ENCODE results near the gene SYT7. TPM values are rescaled to one million over a fixed set of nuclear protein-coding genes. Genes with fewer than 3 reads are reported as not detected.

Gene SYT7
- total and polyA plus RNA-seq, 2 of the 8 experiments (the other 6 are each of a cell fraction or from before 2014, with no cell fraction given): 9.6 to 10.5 TPM

- Histone ChIP-seq H4K5ac (ENCODE audit: insufficient read length, low read depth, low read length) (no peak overlapping the region), H3K56ac (replicated peaks; ENCODE audit: insufficient read length, low read depth, low read length) (no peak overlapping the region), H3K4me1 (replicated peaks in 1 of 4; ENCODE audit: control insufficient read depth in 3 of 4, insufficient read depth in 4 of 4, low read length in 3 of 4) (peaks cover 4 to 48% (median 38%) of the 10 kb centered on the region in 4 experiments), H3K27me3 (replicated peaks in 1 of 4; ENCODE audit: control insufficient read depth in 3 of 4, extremely low read depth in 1 of 4, insufficient read depth in 3 of 4, low read length in 3 of 4) (peaks cover 13 to 43% (median 40%) of the 10 kb centered on the region in 4 experiments), H3K79me1 (ENCODE audit: low read depth, low read length) (no peaks in the 10 kb centered on the region), H3K9me3 (ENCODE audit: insufficient read depth in 2 of 2, low read depth in 1 of 2, low read length in 1 of 2) (no peaks in the 10 kb centered on the region), H3K18ac (ENCODE audit: extremely low read depth, low read length) (no peak overlapping the region), H3K36me3 (ENCODE audit: control insufficient read depth in 2 of 4, insufficient read depth in 4 of 4, low read length in 3 of 4) (no peaks in the 10 kb centered on the region), H3K23ac (ENCODE audit: insufficient read length) (no peak overlapping the region), H4K8ac (ENCODE audit: extremely low read depth, insufficient read depth, low read length) (no peak overlapping the region), H2BK20ac (ENCODE audit: low read length) (no peak overlapping the region), H3K23me2 (ENCODE audit: low read depth, low read length) (peaks cover 10% of the 10 kb centered on the region; the same call in 1 of the 2 replicates), H3K9ac (replicated peaks in 1 of 4; ENCODE audit: extremely low read depth in 1 of 4, low read depth in 3 of 4, low read length in 3 of 4) (no peak overlapping the region), H3K27ac (ENCODE audit: low read depth, low read length) (no peak overlapping the region), H2AFZ (ENCODE audit: low read length) (no peak overlapping the region), H2BK12ac (ENCODE audit: low read depth, low read length) (0 out of 2 replicates have a peak overlapping the region, but pooled peaks have one; percentile 17), H3K4me3 (ENCODE audit: extremely low read depth in 1 of 4, insufficient read depth in 2 of 4, low read depth in 3 of 4, low read length in 4 of 4) (peak overlapping the region in 1 of 4 experiments; percentile 54; a peak in 1 of 8 replicates), H3K79me2 (ENCODE audit: control insufficient read depth in 1 of 2, insufficient read depth in 2 of 2, low read length in 2 of 2) (no peaks in the 10 kb centered on the region), H3K14ac (ENCODE audit: insufficient read length) (no peak overlapping the region), H2BK120ac (replicated peaks; ENCODE audit: low read depth, low read length) (no peak overlapping the region), H2BK15ac (ENCODE audit: low read length) (peak overlapping the region; percentile 72; the same call in 1 of the 2 replicates), H3K4me2 (ENCODE audit: insufficient read depth in 1 of 2, low read depth in 2 of 2, low read length in 2 of 2) (peak overlapping the region; percentile 83 to 97; a peak in 2 of 4 replicates), H3K4ac (replicated peaks; ENCODE audit: insufficient read length, low read depth, low read length) (no peak overlapping the region), H2BK5ac (ENCODE audit: low read depth, low read length) (no peak overlapping the region), H4K20me1 (replicated peaks in 1 of 2; ENCODE audit: control insufficient read depth in 1 of 2, insufficient read depth in 2 of 2, low read length in 2 of 2) (peaks cover 0 to 1% of the 10 kb centered on the region in 2 experiments), H4K91ac (replicated peaks; ENCODE audit: insufficient read length, low read length) (no peak overlapping the region), H2AK5ac (ENCODE audit: low read depth, low read length) (no peak overlapping the region)
- DNase-seq (ENCODE audit: low read depth in 1 of 2, low spot score in 2 of 2): no peak
- 86% methylated on average over 14 of the region's 16 CpGs; no CpG with 5 or more reads in 1 of the 2 experiments for WGBS, 2 experiments (ENCODE audit: extremely low coverage in 1 of 2, insufficient coverage in 1 of 2, insufficient read length in 1 of 2, insufficient replicate concordance in 2 of 2, low coverage in 1 of 2, low lambda C conversion rate in 2 of 2, missing lambda C conversion rate in 1 of 2)
- FAIRE-seq: no peak
- POLR2A ChIA-PET (ENCODE audit: partially characterized antibody): interaction anchor here (0.7 to 5.1 kb wide), 6 partner anchors 10 to 174 kb away, joined by 3 to 24 read pairs (median 6); partner anchors contain the start of genes CPSF7 and SDHAF2
- CTCF ChIA-PET (ENCODE audit: partially characterized antibody): interaction anchor here (0.6 to 40.4 kb wide), 10 partner anchors 13 to 234 kb away, joined by 3 to 2106 read pairs (median 3); a partner anchor contains a TSS
- TF ChIP-seq SAP30 (IDR thresholded peaks at IDR 0.05; ENCODE audit: insufficient read depth, insufficient replicate concordance, low read length) (no peak), GTF2F1 (IDR thresholded peaks at IDR 0.05; ENCODE audit: borderline replicate concordance, low read depth, low read length) (no peak), CEBPB (IDR thresholded peaks at IDR 0.05; ENCODE audit: low read depth, low read length) (no peak), MAX (IDR thresholded peaks at IDR 0.05) (no peak), HDAC2 (IDR thresholded peaks at IDR 0.05; ENCODE audit: borderline replicate concordance in 1 of 2, low read depth in 2 of 2, low read length in 2 of 2) (no peak), JUN (IDR thresholded peaks at IDR 0.05; ENCODE audit: low read depth, low read length) (no peak), TAF1 (IDR thresholded peaks at IDR 0.05; ENCODE audit: low read depth, low read length) (no peak), ATF2 (IDR thresholded peaks at IDR 0.05; ENCODE audit: low read length) (no peak), CBX5 (IDR thresholded peaks at IDR 0.05; ENCODE audit: low read depth, low read length) (no peak)
These were observed 70.5 kb downstream of the SYT7 start for GRCh38 chr11:61510166-61510919.

Data from H1 (cell line).